Measurements from ENCODE around the gene PLAC8.
"Not testable (repeated sequence)": the region's sequence is repeated elsewhere in the genome, so short reads cannot be mapped to it uniquely, and the experiment has no call there.

The PLAC8 gene

DNA sequence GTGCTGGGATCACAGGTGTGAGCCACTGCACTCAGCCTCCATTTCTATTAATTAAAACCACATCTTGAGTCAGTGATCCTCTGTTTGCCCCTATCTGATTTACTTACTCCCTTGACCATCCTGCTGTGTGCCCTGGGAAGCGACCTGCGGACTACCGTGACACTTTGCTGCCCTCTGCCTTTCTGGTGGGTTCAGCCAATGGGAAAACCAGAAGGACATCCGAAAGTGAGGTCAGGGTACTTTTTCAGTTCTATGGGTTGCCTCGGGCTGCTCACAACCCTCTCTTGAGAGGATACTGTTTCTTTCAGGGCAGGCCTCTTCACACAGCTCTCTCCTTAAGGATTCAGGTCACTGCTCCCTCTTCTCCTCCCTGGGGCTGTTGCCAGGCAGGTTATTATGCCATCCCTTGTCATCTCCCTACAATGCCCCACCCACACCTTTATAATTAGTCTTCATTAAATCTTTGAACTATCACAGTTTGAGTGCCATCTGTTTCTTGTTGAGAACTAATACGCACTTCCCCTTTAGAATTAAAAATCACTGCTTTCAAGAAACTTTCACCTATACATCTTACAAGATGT, 21.4 kb downstream of the PLAC8 start:
- WGBS, 2 experiments (ENCODE audit: insufficient coverage in 2 of 2), result 55 to 64% methylated on average over 6 of the region's 6 CpGs
- Histone ChIP-seq H3K4me3 (ENCODE audit: extremely low read depth, insufficient read depth, low read length, poor library complexity, severe bottlenecking) (no peak overlapping the region), H3K27ac (ENCODE audit: low read depth, low read length, severe bottlenecking) (no peak overlapping the region), H3K4me1 (ENCODE audit: control insufficient read depth, insufficient read depth, low read length, poor library complexity, severe bottlenecking) (no peaks in the 10 kb centered on the region), H3K9me3 (ENCODE audit: control insufficient read depth, low read length) (no peaks in the 10 kb centered on the region), H3K36me3 (ENCODE audit: control insufficient read depth, insufficient read depth, low read length) (no peaks in the 10 kb centered on the region)

DNA sequence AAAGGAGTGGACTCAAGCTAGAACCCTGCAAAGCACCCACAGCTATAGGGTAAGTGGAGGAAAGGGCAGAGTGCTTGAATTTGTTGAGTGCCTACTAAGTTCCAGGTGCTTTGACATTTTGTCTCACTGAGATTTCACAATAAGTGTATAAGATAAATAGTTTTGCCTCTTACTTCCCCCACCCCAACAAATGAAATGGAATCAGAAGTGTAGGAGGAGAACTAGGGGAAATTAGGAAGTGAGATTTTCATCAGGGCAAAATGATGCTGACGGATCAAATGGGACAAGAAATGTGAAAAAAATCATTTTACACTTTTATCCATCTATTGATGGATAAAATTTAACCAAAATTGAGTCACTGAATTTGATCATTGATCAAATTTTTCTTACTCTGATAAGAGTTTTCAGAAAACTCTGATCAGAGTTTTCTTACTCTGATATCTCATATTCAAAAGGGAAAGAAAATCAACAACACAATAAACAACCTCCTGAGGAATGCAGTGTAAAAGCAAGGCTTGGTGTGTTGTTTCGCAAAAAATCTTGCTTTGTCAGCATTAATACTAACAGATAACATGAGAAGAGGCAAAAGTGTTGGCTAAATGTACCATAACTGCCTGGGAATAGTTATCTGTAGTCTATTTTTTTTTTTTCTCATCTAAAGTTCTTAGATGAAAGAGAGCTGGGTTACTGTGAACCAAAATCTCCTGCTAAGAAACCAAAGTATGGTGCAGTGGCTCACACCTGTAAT, 24.9 kb downstream of the PLAC8 start:
- no peak overlapping the region for H3K4me3 ChIP-seq (ENCODE audit: extremely low read depth, insufficient read depth, low read length, poor library complexity, severe bottlenecking)
- no CpG with 5 or more reads among the region's 2 CpGs for WGBS, 2 experiments (ENCODE audit: insufficient coverage in 2 of 2)
- H3K27ac ChIP-seq (ENCODE audit: low read depth, low read length, severe bottlenecking), result no peak overlapping the region
- H3K36me3 ChIP-seq (ENCODE audit: control insufficient read depth, insufficient read depth, low read length), result no peaks in the 10 kb centered on the region
- H3K4me1 ChIP-seq (ENCODE audit: control insufficient read depth, insufficient read depth, low read length, poor library complexity, severe bottlenecking), result no peaks in the 10 kb centered on the region
- no peaks in the 10 kb centered on the region for H3K9me3 ChIP-seq (ENCODE audit: control insufficient read depth, low read length)

DNA sequence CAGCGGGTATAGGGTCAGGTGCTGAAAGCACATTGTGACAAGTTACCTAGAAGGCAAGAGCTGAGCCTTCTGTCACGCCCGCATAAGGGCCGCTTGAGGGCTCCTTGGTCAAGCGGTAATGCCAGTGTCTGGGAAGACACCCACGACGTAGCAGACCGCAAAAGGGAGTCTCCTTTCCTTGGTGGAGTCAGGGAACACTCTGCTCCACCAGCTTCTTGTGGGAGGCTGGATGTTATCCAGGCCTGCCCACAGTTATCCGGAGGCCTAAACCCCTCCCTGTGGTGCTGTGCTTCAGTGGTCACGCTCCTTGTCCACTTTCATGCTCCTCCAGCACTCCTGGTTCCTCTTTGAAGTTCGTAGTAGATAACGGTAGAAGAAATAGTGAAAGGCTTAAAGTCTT, 29.6 kb downstream of the PLAC8 start:
- H3K9me3 ChIP-seq (ENCODE audit: control insufficient read depth, low read length); H3K4me1 ChIP-seq (ENCODE audit: control insufficient read depth, insufficient read depth, low read length, poor library complexity, severe bottlenecking); H3K4me3 ChIP-seq (ENCODE audit: extremely low read depth, insufficient read depth, low read length, poor library complexity, severe bottlenecking); H3K36me3 ChIP-seq (ENCODE audit: control insufficient read depth, insufficient read depth, low read length); H3K27ac ChIP-seq (ENCODE audit: low read depth, low read length, severe bottlenecking): not testable (repeated sequence)
- 91 to 95% methylated on average over 7 to 10 of the region's 12 CpGs for WGBS, 2 experiments (ENCODE audit: insufficient coverage in 2 of 2)

DNA sequence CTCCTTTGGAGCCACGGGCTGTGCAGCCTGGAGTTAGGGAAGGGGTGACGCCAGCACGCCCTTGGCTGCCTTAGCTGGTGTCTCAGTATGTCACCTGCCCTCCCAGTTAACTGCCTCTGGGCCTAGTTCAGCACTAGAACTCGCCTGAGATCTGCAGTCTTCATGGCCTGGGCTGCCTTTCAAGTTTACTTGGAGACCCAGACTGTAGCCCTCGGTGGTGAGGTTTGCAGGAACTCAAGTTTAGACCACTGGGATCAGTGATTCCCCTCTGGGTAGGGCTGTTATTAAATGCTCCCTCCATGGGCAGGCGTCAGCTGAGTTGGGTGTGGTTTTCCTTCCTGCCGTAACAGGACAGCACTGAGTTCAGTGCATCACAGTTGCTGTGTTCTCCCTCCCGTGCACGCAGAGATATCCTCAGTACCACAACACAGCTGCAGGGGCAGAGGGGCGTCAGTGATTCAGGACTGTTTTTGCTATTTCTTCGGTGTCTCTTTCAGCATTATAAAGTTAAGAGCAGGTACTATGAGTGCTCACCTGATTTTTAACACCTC, 30.5 kb downstream of the PLAC8 start:
- Histone ChIP-seq H3K36me3 (ENCODE audit: control insufficient read depth, insufficient read depth, low read length) (no peaks in the 10 kb centered on the region), H3K9me3 (ENCODE audit: control insufficient read depth, low read length) (no peaks in the 10 kb centered on the region), H3K27ac (ENCODE audit: low read depth, low read length, severe bottlenecking) (no peak overlapping the region), H3K4me3 (ENCODE audit: extremely low read depth, insufficient read depth, low read length, poor library complexity, severe bottlenecking) (no peak overlapping the region), H3K4me1 (ENCODE audit: control insufficient read depth, insufficient read depth, low read length, poor library complexity, severe bottlenecking) (no peaks in the 10 kb centered on the region)
- WGBS, 2 experiments (ENCODE audit: insufficient coverage in 2 of 2), result 87 to 91% methylated on average over 6 to 8 of the region's 11 CpGs

DNA sequence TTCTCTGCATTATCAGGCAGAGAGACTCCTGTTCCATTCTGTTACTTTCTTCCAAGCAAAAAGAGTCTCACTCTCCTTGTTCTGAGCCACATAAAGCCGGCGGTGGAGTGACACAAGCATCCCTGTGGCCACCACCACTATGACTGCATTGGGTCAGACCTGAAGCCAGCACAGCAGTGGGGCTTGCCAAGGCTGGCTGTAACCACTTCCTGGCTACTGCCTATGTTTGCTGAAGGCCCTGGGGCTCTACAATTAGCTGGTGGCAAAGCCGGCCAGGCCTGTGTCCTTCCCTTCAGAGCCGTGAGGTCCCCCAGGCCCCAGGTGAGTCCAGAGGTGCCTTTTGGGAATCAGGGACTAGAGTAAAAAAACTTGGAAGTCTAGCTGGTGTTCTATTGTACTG, 31.8 kb downstream of the PLAC8 start:
- Histone ChIP-seq H3K36me3 (ENCODE audit: control insufficient read depth, insufficient read depth, low read length) (no peaks in the 10 kb centered on the region), H3K9me3 (ENCODE audit: control insufficient read depth, low read length) (no peaks in the 10 kb centered on the region), H3K4me1 (ENCODE audit: control insufficient read depth, insufficient read depth, low read length, poor library complexity, severe bottlenecking) (no peaks in the 10 kb centered on the region), H3K27ac (ENCODE audit: low read depth, low read length, severe bottlenecking) (no peak overlapping the region), H3K4me3 (ENCODE audit: extremely low read depth, insufficient read depth, low read length, poor library complexity, severe bottlenecking) (no peak overlapping the region)
- WGBS, 2 experiments (ENCODE audit: insufficient coverage in 2 of 2), result 92 to 100% methylated on average over 3 to 4 of the region's 4 CpGs

DNA sequence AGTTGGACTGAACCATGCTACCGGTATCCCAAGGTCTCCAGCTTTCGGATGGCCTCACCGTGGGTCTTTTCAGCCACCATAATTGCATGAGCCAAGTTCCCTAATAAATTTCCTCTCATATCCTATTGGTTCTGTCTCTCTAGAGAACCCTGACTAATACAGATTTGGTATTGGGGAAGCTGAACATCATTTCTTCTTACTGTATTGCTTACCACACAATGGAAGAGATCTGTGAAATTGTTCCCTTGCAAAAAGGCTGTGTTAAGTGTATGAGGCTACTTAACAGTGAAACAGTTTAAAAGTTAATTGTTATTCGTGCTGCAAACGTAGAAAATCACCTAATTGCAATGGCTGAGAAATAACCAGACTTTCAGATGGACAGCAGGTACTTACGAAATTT, 34.0 kb downstream of the PLAC8 start:
- Histone ChIP-seq H3K4me1 (ENCODE audit: control insufficient read depth, insufficient read depth, low read length, poor library complexity, severe bottlenecking) (peaks cover 3% of the 10 kb centered on the region), H3K36me3 (ENCODE audit: control insufficient read depth, insufficient read depth, low read length) (peaks cover 18% of the 10 kb centered on the region), H3K4me3 (ENCODE audit: extremely low read depth, insufficient read depth, low read length, poor library complexity, severe bottlenecking) (no peak overlapping the region), H3K27ac (ENCODE audit: low read depth, low read length, severe bottlenecking) (no peak overlapping the region), H3K9me3 (ENCODE audit: control insufficient read depth, low read length) (no peaks in the 10 kb centered on the region)
- 79 to 90% methylated on average over 3 of the region's 6 CpGs for WGBS, 2 experiments (ENCODE audit: insufficient coverage in 2 of 2)

DNA sequence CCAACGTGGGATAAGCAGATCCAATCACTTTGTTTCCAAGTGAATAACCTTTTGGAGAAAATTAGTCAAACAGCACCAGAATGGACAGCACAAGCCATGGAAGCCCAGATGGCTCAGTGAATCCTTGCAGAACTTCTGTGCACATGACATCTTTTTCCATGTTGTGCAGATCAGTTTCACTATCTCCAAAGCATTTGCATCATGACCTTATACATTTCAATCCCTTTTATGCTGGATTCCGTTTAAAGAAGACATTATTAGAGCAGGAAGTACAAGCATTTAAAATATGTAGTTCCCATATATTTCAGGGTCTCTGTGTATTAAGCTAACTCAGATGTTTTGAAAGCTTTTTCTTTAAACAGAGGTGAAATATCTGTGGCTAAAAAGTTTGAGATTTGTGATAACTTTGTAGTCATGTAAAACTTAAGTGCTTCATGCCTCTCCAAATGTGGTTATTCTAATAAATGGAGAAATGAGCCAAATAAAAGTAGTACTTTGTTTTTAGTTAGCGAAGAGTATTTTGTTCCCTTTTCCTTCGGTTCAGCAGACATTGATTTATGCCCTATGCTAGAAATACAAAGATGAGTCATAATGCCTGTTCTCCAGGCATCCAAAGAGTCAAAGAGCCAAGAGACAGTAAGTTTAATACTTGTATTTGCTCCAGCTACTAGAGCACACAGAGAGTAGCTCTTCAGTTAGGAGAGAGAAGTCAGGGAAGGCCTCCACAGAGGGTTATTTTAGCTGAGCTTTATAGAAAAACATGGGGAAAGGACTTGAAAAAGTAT, 39.0 kb downstream of the PLAC8 start:
- Histone ChIP-seq H3K9me3 (ENCODE audit: control insufficient read depth, low read length) (no peaks in the 10 kb centered on the region), H3K4me3 (ENCODE audit: extremely low read depth, insufficient read depth, low read length, poor library complexity, severe bottlenecking) (no peak overlapping the region), H3K27ac (ENCODE audit: low read depth, low read length, severe bottlenecking) (peak overlapping the region; percentile 16), H3K4me1 (ENCODE audit: control insufficient read depth, insufficient read depth, low read length, poor library complexity, severe bottlenecking) (peaks cover 9% of the 10 kb centered on the region), H3K36me3 (ENCODE audit: control insufficient read depth, insufficient read depth, low read length) (peaks cover 40% of the 10 kb centered on the region)
- 100% methylated on average over 2 to 3 of the region's 4 CpGs for WGBS, 2 experiments (ENCODE audit: insufficient coverage in 2 of 2)

DNA sequence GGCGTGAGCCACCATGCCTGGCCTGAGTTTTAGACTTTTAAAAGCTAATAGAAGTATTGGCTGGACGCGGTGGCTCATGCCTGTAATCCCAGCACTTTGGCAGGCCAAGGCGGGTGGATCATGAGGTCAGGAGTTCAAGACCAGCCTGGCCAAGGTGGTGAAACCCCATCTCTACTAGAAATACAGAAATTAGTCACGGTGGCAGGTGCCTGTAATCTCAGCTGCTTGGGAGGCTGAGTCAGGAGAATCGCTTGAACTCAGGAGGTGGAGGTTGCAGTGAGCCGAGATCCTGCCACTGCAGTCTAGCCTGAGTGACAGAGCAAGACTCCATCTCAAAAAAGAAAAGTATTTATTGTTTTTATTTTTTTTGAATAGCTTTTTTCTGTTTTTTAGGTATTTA, 39.7 kb downstream of the PLAC8 start:
- not testable (repeated sequence) for H3K9me3 ChIP-seq (ENCODE audit: control insufficient read depth, low read length); H3K4me1 ChIP-seq (ENCODE audit: control insufficient read depth, insufficient read depth, low read length, poor library complexity, severe bottlenecking); H3K27ac ChIP-seq (ENCODE audit: low read depth, low read length, severe bottlenecking); H3K4me3 ChIP-seq (ENCODE audit: extremely low read depth, insufficient read depth, low read length, poor library complexity, severe bottlenecking)
- WGBS, 2 experiments (ENCODE audit: insufficient coverage in 2 of 2), result 92 to 93% methylated on average over 6 to 7 of the region's 7 CpGs
- peaks cover 47% of the 10 kb centered on the region for H3K36me3 ChIP-seq (ENCODE audit: control insufficient read depth, insufficient read depth, low read length)

DNA sequence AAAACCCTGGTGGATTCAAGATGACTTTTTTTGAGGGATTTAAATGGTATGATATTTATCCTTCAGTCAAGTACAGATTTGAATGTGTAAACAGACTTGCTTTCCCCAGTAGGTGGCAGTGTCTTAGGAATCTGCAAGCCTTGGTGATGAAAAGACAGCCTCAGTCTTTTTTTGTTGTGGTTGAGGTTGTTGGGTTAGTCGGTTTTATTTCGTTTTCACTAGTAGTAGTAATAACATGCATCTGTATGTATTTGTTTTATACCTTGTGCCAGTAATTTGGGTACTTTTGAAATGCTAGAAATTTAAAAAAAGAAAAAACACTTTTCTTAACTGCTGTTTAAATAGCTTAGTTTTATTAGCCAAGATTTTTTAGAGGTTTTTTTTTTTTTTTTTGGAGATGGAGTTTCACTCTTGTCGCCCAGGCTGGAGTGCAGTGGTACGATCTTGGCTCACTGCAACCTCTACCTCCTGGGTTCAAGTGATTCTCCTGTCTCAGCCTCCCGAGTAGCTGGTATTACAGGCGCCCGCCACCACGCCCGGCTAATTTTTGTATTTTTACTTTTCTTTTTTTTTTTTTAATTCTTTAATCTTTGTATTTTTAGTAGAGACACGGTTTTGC, 40.3 kb downstream of the PLAC8 start:
- H3K36me3 ChIP-seq (ENCODE audit: control insufficient read depth, insufficient read depth, low read length), result peaks cover 53% of the 10 kb centered on the region
- no peak overlapping the region for H3K4me3 ChIP-seq (ENCODE audit: extremely low read depth, insufficient read depth, low read length, poor library complexity, severe bottlenecking)
- 20 to 100% methylated on average over 1 of the region's 10 CpGs for WGBS, 2 experiments (ENCODE audit: insufficient coverage in 2 of 2)

DNA sequence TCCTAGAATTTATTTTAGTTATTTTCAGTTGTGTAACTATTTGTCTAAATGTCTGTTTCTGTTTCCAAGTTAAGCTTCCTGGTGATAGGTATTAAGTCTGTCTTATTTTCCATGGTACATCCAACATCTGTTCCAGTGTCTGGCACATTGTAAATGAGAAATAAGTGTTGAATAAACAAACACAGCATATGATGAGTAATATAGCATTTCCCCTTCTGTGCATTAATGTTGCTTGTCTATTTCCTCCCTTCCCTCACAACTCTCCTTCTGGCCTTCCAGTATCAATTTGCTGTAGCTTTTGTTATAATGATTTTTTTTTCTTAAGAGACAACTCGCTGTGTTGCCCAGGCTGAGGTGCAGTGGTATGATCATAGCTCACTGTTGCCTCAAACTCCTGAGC, 43.4 kb downstream of the PLAC8 start:
- WGBS, 2 experiments (ENCODE audit: insufficient coverage in 2 of 2), result 92 to 100% methylated on average over 1 of the region's 1 CpG
- peaks cover 54% of the 10 kb centered on the region for H3K36me3 ChIP-seq (ENCODE audit: control insufficient read depth, insufficient read depth, low read length)
- peaks cover 9% of the 10 kb centered on the region for H3K4me1 ChIP-seq (ENCODE audit: control insufficient read depth, insufficient read depth, low read length, poor library complexity, severe bottlenecking)
- no peaks in the 10 kb centered on the region for H3K9me3 ChIP-seq (ENCODE audit: control insufficient read depth, low read length)
- no peak overlapping the region for H3K4me3 ChIP-seq (ENCODE audit: extremely low read depth, insufficient read depth, low read length, poor library complexity, severe bottlenecking)
- H3K27ac ChIP-seq (ENCODE audit: low read depth, low read length, severe bottlenecking), result no peak overlapping the region

More for the DNA sequence above, 40.3 kb downstream of the PLAC8 start:
- Histone ChIP-seq H3K4me1 (ENCODE audit: control insufficient read depth, insufficient read depth, low read length, poor library complexity, severe bottlenecking) (peaks cover 9% of the 10 kb centered on the region), H3K27ac (ENCODE audit: low read depth, low read length, severe bottlenecking) (no peak overlapping the region), H3K9me3 (ENCODE audit: control insufficient read depth, low read length) (no peaks in the 10 kb centered on the region)

All from mesodermal cell (in vitro differentiated cells).